Brain microvascular endothelial cell (primary cell): Measurements from ENCODE around the gene NRG2.

Source experiments
- DNase-seq: peaks from one replicate; pipeline ENCODE4 v3.0.0-alpha.2; 2020
- H3K27ac ChIP-seq: fragments of 250-450 bp; sonication (Bioruptor Pico); 2 replicates; pipeline ENCODE4 v1.5.1; 2020; ENCODE audit warnings: mild to moderate bottlenecking, moderate library complexity
- H3K27me3 ChIP-seq: fragments of 250-450 bp; sonication (Bioruptor Pico); replicated peaks from 2 replicates; pipeline ENCODE4 v1.5.1; 2020; ENCODE audit warnings: mild to moderate bottlenecking
- H3K36me3 ChIP-seq: fragments of 250-450 bp; sonication (Bioruptor Pico); replicated peaks from 2 replicates; pipeline ENCODE4 v1.5.1; 2020; ENCODE audit warnings: mild to moderate bottlenecking
- H3K4me3 ChIP-seq: 2 replicates; pipeline ENCODE4 v1.5.1; 2011; ENCODE audit warnings: low read depth, mild to moderate bottlenecking, control low read depth, low read length, moderate library complexity
- CTCF ChIP-seq: IDR thresholded peaks from 2 replicates; pipeline ENCODE4 v1.5.1; 2011; ENCODE audit warnings: low read depth, mild to moderate bottlenecking, moderate library complexity, low read length, control low read depth, inconsistent platforms; ENCODE audit errors: missing control alignments
- in situ Hi-C: cut with HindIII; loops from 2 replicates; pipeline ENCODE4 v1.10.0; 2017; ENCODE audit warnings: low sequenced_read_pairs, low pct_ligation_motif_present

Gene NRG2

GRCh38 chr5:139912804-139913203, 130.3 kb downstream of the NRG2 start:
- H3K27ac ChIP-seq = no peak overlapping the region
- in situ Hi-C loops = no loop called here
- peaks cover 7% of the 10 kb centered on the region for H3K27me3 ChIP-seq
- H3K4me3 ChIP-seq = no peak overlapping the region
- no peak for DNase-seq
- no peak for TF ChIP-seq CTCF
- H3K36me3 ChIP-seq = no peaks in the 10 kb centered on the region

GRCh38 chr5:139912158-139912557, 130.9 kb downstream of the NRG2 start:
- H3K36me3 ChIP-seq = no peaks in the 10 kb centered on the region
- in situ Hi-C loops = no loop called here
- no peak overlapping the region for H3K4me3 ChIP-seq
- TF ChIP-seq CTCF = no peak
- no peak overlapping the region for H3K27ac ChIP-seq
- peaks cover 11% of the 10 kb centered on the region for H3K27me3 ChIP-seq
- no peak for DNase-seq

DNA sequence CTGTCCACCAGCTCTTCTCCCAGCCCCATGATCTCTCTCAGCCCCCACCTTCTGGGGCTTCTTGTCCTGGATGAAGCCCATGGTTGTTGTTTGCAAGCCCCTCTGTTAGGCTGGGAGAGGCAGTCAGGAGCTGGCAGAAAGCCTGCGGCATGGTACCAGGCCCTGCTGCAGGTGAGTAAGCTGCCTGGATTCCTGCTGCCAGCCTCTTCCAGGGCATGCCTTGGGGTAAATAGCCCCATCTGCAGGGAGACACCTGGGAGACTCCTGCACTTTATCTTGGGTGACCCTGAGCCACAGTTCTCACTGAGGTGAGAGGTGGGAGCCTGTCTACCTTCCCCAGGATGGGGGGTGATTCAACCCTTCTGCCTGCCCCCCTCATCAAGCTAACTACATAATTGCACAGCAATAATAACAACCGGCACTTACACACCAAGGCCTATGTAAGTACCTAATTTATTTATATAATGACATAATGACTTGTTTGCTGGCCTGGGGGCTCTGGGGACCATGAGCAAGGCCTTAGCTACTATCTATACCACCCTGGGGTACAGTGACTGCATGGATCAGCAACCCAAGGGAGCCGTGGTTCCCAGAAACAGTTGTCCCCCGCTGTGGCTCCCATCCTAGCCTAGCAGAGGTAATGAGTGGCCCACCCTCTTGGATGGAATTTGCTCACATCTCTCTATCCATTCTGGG, 131.5 kb downstream of the NRG2 start:
- Histone ChIP-seq H3K27ac (no peak overlapping the region), H3K27me3 (peaks cover 15% of the 10 kb centered on the region), H3K4me3 (no peak overlapping the region), H3K36me3 (no peaks in the 10 kb centered on the region)
- in situ Hi-C loops = no loop called here
- DNase-seq = no peak
- no peak for TF ChIP-seq CTCF

DNA sequence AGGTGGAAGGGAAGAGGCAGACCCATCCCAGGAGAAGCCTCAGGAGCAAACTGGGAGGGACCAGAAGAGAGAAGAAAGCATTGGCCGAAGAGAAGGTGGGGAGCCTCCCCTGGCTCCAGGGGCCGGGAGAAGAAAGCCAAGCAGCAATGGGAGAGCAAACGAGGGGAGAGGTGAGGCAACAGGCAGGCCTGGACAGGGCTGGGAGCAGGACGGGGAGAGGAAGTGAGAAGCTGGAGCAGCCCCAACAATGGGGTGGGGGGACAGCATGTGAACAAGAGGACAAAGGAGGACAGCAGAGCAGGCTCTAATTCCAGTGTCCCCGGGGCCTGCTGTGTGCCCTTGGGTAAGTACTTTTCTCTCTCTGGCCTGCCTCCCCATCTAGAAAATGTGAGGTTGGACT, 132.2 kb downstream of the NRG2 start:
- H3K27ac ChIP-seq = no peak overlapping the region
- TF ChIP-seq CTCF = no peak
- H3K36me3 ChIP-seq = no peaks in the 10 kb centered on the region
- H3K4me3 ChIP-seq = no peak overlapping the region
- no peak for DNase-seq
- H3K27me3 ChIP-seq = peaks cover 21% of the 10 kb centered on the region
- in situ Hi-C loops = no loop called here

DNA sequence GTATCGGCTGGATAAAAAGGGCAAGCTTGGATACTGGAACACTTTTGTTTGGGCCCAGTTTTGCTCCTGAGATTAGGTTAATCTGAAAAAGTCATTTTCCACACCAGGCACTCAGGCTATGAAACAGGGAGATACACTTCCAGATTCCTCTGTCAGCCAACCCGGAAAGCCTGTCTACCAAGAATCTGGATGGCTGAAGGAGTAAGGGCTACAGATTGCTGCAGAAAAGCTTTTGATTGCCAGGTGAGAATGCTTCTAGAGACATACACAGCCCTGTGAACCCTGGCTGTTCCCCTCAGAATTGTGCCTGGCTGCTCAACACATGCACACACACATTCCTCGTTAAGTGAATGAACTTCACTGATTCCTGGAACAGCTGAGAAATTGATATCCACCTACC, 133.1 kb downstream of the NRG2 start:
- in situ Hi-C loops = no loop called here
- no peak for DNase-seq
- no peak for TF ChIP-seq CTCF
- no peak overlapping the region for H3K27ac ChIP-seq
- H3K36me3 ChIP-seq = no peaks in the 10 kb centered on the region
- no peak overlapping the region for H3K4me3 ChIP-seq
- peaks cover 29% of the 10 kb centered on the region for H3K27me3 ChIP-seq

DNA sequence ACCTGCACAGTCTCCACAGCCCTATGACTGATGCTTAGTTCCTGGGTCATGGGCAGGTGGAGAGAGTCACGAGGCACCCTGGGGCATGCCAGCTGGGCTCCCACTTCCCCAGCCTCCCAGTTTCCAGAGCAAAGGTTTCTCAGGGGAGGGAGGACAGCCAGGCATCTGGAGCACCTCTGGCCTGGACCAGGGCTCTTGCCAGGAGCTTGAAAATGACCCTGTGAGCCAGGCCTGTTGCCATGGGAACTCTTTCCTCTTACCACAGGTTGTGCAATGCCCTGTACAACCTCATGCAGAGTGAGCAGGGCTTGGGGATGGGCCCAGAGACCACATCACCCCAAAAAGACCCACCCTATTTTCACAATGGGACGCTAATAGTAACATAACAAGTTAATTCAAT, 134.3 kb downstream of the NRG2 start:
- peaks cover 42% of the 10 kb centered on the region for H3K27me3 ChIP-seq
- in situ Hi-C loops = no loop called here

More for the DNA sequence above, 134.3 kb downstream of the NRG2 start:
- TF ChIP-seq CTCF = no peak
- DNase-seq = no peak
- Histone ChIP-seq H3K4me3 (no peak overlapping the region), H3K27ac (no peak overlapping the region), H3K36me3 (no peaks in the 10 kb centered on the region)
